SK-N-SH (cell line): ENCODE measurements around the gene OR51E1. TPM values are rescaled to one million over a fixed set of nuclear protein-coding genes. Genes with fewer than 3 reads are reported as not detected.

Experiments used
- CTCF ChIA-PET: fragments of 300-600, 350-600 bp; formaldehyde crosslinking; extraction: SDS; loops from one replicate; lab custom pipeline; 2021; lab: Yijun Ruan, JAX
- POLR2A ChIA-PET: fragments of 350-600 bp; sonication (Branson Sonifier 250); formaldehyde crosslinking; extraction: SDS; loops from one replicate; lab custom pipeline; 2020; ENCODE audit warnings: antibody characterized with exemption, inconsistent platforms; lab: Yijun Ruan, JAX
- DNase-seq: peaks from one replicate; pipeline ENCODE4 v3.0.0; 2012
- H2AFZ ChIP-seq: fragments of 200-600 bp; sonication (generic); 2 replicates; pipeline ENCODE4 v1.8.1; 2016; ENCODE audit warnings: antibody characterized with exemption, mild to moderate bottlenecking, low read depth
- H3F3A ChIP-seq: fragments of 200-600 bp; sonication (generic); replicated peaks from 2 replicates; pipeline ENCODE3; 2016; ENCODE audit warnings: antibody characterized with exemption, mild to moderate bottlenecking; ENCODE audit not compliant: insufficient read depth
- H3K27ac ChIP-seq, 2 experiments: fragments of 200-500 bp in 1 of 2; fragments of 200-600 bp in 1 of 2; sonication (Bioruptor generic) in 1 of 2; sonication (generic), shearing (Covaris generic) in 1 of 2; 2 replicates each; pipeline versions ENCODE4 v1.5.1 to v1.6.1; 2014 to 2016; ENCODE audit warnings: low read depth in 2 of 2, inconsistent platforms in 1 of 2, low read length in 1 of 2, mild to moderate bottlenecking in 1 of 2, mixed read lengths in 1 of 2
- H3K27me3 ChIP-seq: fragments of 200-600 bp; sonication (generic), shearing (Covaris generic); 2 replicates; pipeline ENCODE4 v1.6.1; 2016; ENCODE audit warnings: mixed run types; ENCODE audit not compliant: insufficient read depth
- H3K36me3 ChIP-seq, 2 experiments: fragments of 200-500 bp in 1 of 2; fragments of 200-600 bp in 1 of 2; sonication (Bioruptor generic) in 1 of 2; sonication (generic) in 1 of 2; replicated peaks in 1 of 2; 2 replicates each; pipeline versions ENCODE3 to v1.5.1; 2014 to 2016; ENCODE audit warnings: low read length in 1 of 2, mild to moderate bottlenecking in 1 of 2; ENCODE audit not compliant: insufficient read depth in 2 of 2, control insufficient read depth in 1 of 2
- H3K4me1 ChIP-seq, 2 experiments: fragments of 200-500 bp in 1 of 2; fragments of 200-600 bp in 1 of 2; sonication (Bioruptor generic) in 1 of 2; sonication (generic), shearing (Covaris generic) in 1 of 2; 2 replicates each; pipeline versions ENCODE4 v1.5.1 to v1.6.1; 2014 to 2016; ENCODE audit warnings: low read depth in 1 of 2, low read length in 1 of 2, mixed run types in 1 of 2; ENCODE audit not compliant: insufficient read depth in 2 of 2, control insufficient read depth in 1 of 2
- H3K4me2 ChIP-seq: fragments of 200-600 bp; sonication (generic), shearing (Covaris generic); 2 replicates; pipeline ENCODE4 v1.6.1; 2017; ENCODE audit warnings: mixed run types
- H3K4me3 ChIP-seq, 2 experiments: fragments of 200-500 bp in 1 of 2; fragments of 200-600 bp in 1 of 2; sonication (Bioruptor generic) in 1 of 2; sonication (generic), shearing (Covaris generic) in 1 of 2; 2 replicates each; pipeline versions ENCODE4 v1.5.1 to v1.8.1; 2014 to 2016; ENCODE audit warnings: low read depth in 2 of 2, inconsistent platforms in 1 of 2, low read length in 1 of 2, mild to moderate bottlenecking in 1 of 2, mixed read lengths in 1 of 2, moderate library complexity in 1 of 2
- H3K79me2 ChIP-seq: fragments of 200-600 bp; sonication (generic); 2 replicates; pipeline ENCODE4 v1.8.1; 2017; ENCODE audit warnings: mild to moderate bottlenecking; ENCODE audit not compliant: insufficient read depth
- H3K9ac ChIP-seq: fragments of 200-600 bp; sonication (generic); 2 replicates; pipeline ENCODE4 v1.6.1; 2017; ENCODE audit warnings: mixed run types
- H3K9me2 ChIP-seq: fragments of 200-600 bp; sonication (generic); 2 replicates; pipeline ENCODE4 v1.6.1; 2017; ENCODE audit warnings: mixed run types
- H3K9me3 ChIP-seq: fragments of 200-600 bp; sonication (generic); 2 replicates; pipeline ENCODE4 v1.6.1; 2017; ENCODE audit warnings: mixed run types, mild to moderate bottlenecking, moderate library complexity
- H4K20me1 ChIP-seq: fragments of 200-600 bp; sonication (generic); 2 replicates; pipeline ENCODE4 v1.6.1; 2017; ENCODE audit warnings: mild to moderate bottlenecking, mixed run types; ENCODE audit not compliant: insufficient read depth
- ELF1 ChIP-seq: IDR thresholded peaks from 2 replicates; pipeline ENCODE4 v1.4.0; 2012
- FOSL2 ChIP-seq: IDR thresholded peaks from 2 replicates; pipeline ENCODE4 v1.4.0; 2012; ENCODE audit warnings: low read depth, mild to moderate bottlenecking, moderate library complexity, borderline replicate concordance
- FOXM1 ChIP-seq: IDR thresholded peaks from 2 replicates; pipeline ENCODE4 v1.4.0; 2012; ENCODE audit warnings: low read depth, mild to moderate bottlenecking
- GABPA ChIP-seq: IDR thresholded peaks from 2 replicates; pipeline ENCODE4 v1.4.0; 2012; ENCODE audit warnings: low read depth, mild to moderate bottlenecking
- MEF2A ChIP-seq: IDR thresholded peaks from 2 replicates; pipeline ENCODE4 v1.4.0; 2012; ENCODE audit warnings: low read depth, borderline replicate concordance
- MXI1 ChIP-seq: IDR thresholded peaks from 2 replicates; pipeline ENCODE4 v1.6.1; 2012; ENCODE audit warnings: mild to moderate bottlenecking, low read depth, low read length, improper control_type of control experiment
- NFIC ChIP-seq: IDR thresholded peaks from 2 replicates; pipeline ENCODE4 v1.4.0; 2012; ENCODE audit warnings: borderline replicate concordance
- NRF1 ChIP-seq: IDR thresholded peaks from 2 replicates; pipeline ENCODE4 v1.6.1; 2012; ENCODE audit warnings: low read depth, mild to moderate bottlenecking, low read length
- POLR2AphosphoS5 ChIP-seq: IDR thresholded peaks from 2 replicates; pipeline ENCODE4 v1.6.1; 2012; ENCODE audit warnings: low read depth, low read length
- RAD21 ChIP-seq: IDR thresholded peaks from 2 replicates; pipeline ENCODE4 v1.6.1; 2012; ENCODE audit warnings: mild to moderate bottlenecking, low read length
- RCOR1 ChIP-seq: fragments of 150-350 bp; IDR thresholded peaks from 2 replicates; pipeline ENCODE4 v1.6.1; 2017; ENCODE audit warnings: antibody characterized with exemption, low read length
- SMC3 ChIP-seq: IDR thresholded peaks from 2 replicates; pipeline ENCODE4 v1.6.1; 2012; ENCODE audit warnings: low read depth, low read length, improper control_type of control experiment
- TAF1 ChIP-seq: IDR thresholded peaks from 2 replicates; pipeline ENCODE4 v1.6.1; 2012; ENCODE audit warnings: low read depth, mild to moderate bottlenecking, low read length, moderate library complexity, borderline replicate concordance
- TCF12 ChIP-seq: IDR thresholded peaks from 2 replicates; pipeline ENCODE4 v1.4.0; 2012
- YY1 ChIP-seq: IDR thresholded peaks from 2 replicates; pipeline ENCODE4 v1.4.0; 2012; ENCODE audit warnings: low read depth, mild to moderate bottlenecking
- WGBS: methylation state at CpG from one replicate; pipeline ENCODE4 v1.1.6; 2017; ENCODE audit warnings: low lambda C conversion rate; 5-methylcytosine and 5-hydroxymethylcytosine counted together
- polyA plus RNA-seq, 3 experiments: library from polyadenylated mRNA; depleted of rRNA; stranded (reverse); fragments of >200 nt; gene quantifications; 2 replicates each; pipeline ENCODE4 v1.2.3, GENCODE V29; 2012
- TF ChIP-seq, protein P1 (sequence below): fragments of 200-600 bp; sonication (generic); IDR thresholded peaks from 2 replicates; pipeline ENCODE4 v1.6.1; 2017; ENCODE audit warnings: antibody characterized with exemption, mild to moderate bottlenecking, moderate library complexity
- TF ChIP-seq, protein P2 (sequence below): IDR thresholded peaks from 2 replicates; pipeline ENCODE4 v1.4.0; 2012; ENCODE audit warnings: low read depth, borderline replicate concordance
- TF ChIP-seq, protein P3 (sequence below): IDR thresholded peaks from 2 replicates; pipeline ENCODE4 v1.4.0; 2012; ENCODE audit warnings: low read depth
- TF ChIP-seq, protein P4 (sequence below): IDR thresholded peaks from 2 replicates; pipeline ENCODE4; 2012

OR51E1 gene
- polyA plus RNA-seq, 1 of the 3 experiments (the other 2 are of a cell fraction) = not detected

DNA sequence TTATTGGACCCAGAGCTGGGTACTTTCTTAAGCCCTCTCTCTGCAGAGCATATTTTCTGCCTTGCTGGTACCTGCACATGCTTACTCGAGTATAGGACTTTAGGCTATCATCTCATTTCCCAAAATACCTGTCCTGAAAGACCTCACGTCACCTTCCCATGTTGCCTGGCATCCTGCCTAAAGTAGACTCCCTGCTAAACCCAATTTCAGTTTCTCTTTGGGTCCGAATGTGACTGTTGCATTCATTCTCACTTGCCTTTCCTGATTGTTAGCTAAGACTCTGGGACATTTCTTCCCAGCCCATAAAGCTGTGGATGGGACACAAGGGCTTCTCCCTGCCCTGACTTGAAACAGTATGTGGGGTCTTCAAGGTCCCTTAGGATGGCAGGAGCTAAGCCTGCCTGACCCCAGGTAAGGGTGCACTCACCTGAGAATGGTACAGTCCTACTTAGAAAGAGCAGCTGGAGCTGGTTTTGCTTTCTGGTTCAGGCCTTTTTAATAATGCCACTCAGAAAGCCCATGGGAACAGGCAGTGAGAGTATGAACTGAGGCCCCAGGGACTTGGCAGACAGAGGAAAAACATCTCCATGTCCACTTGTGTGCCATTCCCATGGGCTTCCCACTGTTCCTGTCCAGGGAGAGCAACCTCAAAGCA, 41.0 kb downstream of the OR51E1 start:
- no peaks in the 10 kb centered on the region for H4K20me1 ChIP-seq
- no peak overlapping the region for H3K4me3 ChIP-seq
- H3K9me3 ChIP-seq = no peaks in the 10 kb centered on the region
- H3K79me2 ChIP-seq = no peaks in the 10 kb centered on the region
- no peak overlapping the region for H3K4me2 ChIP-seq
- 4% methylated on average over 3 of the region's 3 CpGs for WGBS
- no peaks in the 10 kb centered on the region for H3K9me2 ChIP-seq
- CTCF ChIA-PET = interaction anchor here (1.3 kb wide), 2 partner anchors 45 to 48 kb away, joined by 3 to 4 read pairs; partner anchors contain the start of gene OR51D1
- H3F3A ChIP-seq = no peaks in the 10 kb centered on the region
- DNase-seq = no peak
- H3K9ac ChIP-seq = no peak overlapping the region
- POLR2A ChIA-PET = no interaction called here
- H3K27me3 ChIP-seq = no peaks in the 10 kb centered on the region; the same call in 1 of the 2 replicates
- H3K27ac ChIP-seq = no peak overlapping the region
- no peaks in the 10 kb centered on the region; a peak in 1 of 4 replicates for H3K4me1 ChIP-seq
- no peaks in the 10 kb centered on the region for H3K36me3 ChIP-seq
- H2AFZ ChIP-seq = no peak overlapping the region
- TF ChIP-seq GABPA (no peak), RCOR1 (no peak), RAD21 (no peak), ELF1 (no peak), NFIC (no peak), FOSL2 (no peak), MXI1 (no peak), MEF2A (no peak), SMC3 (no peak), FOXM1 (no peak), YY1 (no peak), POLR2AphosphoS5 (no peak), TAF1 (no peak), TCF12 (no peak), NRF1 (no peak)
- TF ChIP-seq, protein P1, sequence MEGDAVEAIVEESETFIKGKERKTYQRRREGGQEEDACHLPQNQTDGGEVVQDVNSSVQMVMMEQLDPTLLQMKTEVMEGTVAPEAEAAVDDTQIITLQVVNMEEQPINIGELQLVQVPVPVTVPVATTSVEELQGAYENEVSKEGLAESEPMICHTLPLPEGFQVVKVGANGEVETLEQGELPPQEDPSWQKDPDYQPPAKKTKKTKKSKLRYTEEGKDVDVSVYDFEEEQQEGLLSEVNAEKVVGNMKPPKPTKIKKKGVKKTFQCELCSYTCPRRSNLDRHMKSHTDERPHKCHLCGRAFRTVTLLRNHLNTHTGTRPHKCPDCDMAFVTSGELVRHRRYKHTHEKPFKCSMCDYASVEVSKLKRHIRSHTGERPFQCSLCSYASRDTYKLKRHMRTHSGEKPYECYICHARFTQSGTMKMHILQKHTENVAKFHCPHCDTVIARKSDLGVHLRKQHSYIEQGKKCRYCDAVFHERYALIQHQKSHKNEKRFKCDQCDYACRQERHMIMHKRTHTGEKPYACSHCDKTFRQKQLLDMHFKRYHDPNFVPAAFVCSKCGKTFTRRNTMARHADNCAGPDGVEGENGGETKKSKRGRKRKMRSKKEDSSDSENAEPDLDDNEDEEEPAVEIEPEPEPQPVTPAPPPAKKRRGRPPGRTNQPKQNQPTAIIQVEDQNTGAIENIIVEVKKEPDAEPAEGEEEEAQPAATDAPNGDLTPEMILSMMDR = no peak
- TF ChIP-seq, protein P2, sequence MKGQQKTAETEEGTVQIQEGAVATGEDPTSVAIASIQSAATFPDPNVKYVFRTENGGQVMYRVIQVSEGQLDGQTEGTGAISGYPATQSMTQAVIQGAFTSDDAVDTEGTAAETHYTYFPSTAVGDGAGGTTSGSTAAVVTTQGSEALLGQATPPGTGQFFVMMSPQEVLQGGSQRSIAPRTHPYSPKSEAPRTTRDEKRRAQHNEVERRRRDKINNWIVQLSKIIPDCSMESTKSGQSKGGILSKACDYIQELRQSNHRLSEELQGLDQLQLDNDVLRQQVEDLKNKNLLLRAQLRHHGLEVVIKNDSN = no peak
- TF ChIP-seq, protein P3, sequence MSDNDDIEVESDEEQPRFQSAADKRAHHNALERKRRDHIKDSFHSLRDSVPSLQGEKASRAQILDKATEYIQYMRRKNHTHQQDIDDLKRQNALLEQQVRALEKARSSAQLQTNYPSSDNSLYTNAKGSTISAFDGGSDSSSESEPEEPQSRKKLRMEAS = no peak
- TF ChIP-seq, protein P4, sequence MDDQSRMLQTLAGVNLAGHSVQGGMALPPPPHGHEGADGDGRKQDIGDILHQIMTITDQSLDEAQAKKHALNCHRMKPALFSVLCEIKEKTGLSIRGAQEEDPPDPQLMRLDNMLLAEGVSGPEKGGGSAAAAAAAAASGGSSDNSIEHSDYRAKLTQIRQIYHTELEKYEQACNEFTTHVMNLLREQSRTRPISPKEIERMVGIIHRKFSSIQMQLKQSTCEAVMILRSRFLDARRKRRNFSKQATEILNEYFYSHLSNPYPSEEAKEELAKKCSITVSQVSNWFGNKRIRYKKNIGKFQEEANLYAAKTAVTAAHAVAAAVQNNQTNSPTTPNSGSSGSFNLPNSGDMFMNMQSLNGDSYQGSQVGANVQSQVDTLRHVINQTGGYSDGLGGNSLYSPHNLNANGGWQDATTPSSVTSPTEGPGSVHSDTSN = no peak
- TF ChIP-seq, all 33 proteins: peak for 0
